ENCODE results near the gene ADGRG6. TPM values are rescaled to one million over a fixed set of nuclear protein-coding genes. Genes with fewer than 3 reads are reported as not detected.

ADGRG6 gene
- total RNA-seq, 3 donors from 2014 or later: 8.2 to 29.6 (median 28.5) TPM

GRCh38 chr6:142335415-142335814 is 33.6 kb downstream of the ADGRG6 start:
- DNase-seq (ENCODE audit: low spot score in 2 of 2): no peak
- no peaks in the 10 kb centered on the region for H3K9me3 ChIP-seq
- H3K27me3 ChIP-seq: no peaks in the 10 kb centered on the region
- no peak overlapping the region for H3K27ac ChIP-seq
- H3K4me1 ChIP-seq: no peaks in the 10 kb centered on the region
- intact Hi-C loops (cut with DNase I; ENCODE audit: low total_unique reads): no loop called here
- no peak for TF ChIP-seq POLR2AphosphoS5 (IDR thresholded peaks at IDR 0.05)
- no peak for TF ChIP-seq POLR2A (IDR thresholded peaks at IDR 0.05)
- no peak for TF ChIP-seq CTCF (IDR thresholded peaks at IDR 0.05)
- no peaks in the 10 kb centered on the region for H3K36me3 ChIP-seq
- no peak overlapping the region for H3K4me3 ChIP-seq

GRCh38 chr6:142336183-142336582 is 34.4 kb downstream of the ADGRG6 start:
- no peaks in the 10 kb centered on the region for H3K9me3 ChIP-seq
- H3K4me1 ChIP-seq: no peaks in the 10 kb centered on the region
- DNase-seq (ENCODE audit: low spot score in 2 of 2): no peak
- H3K27me3 ChIP-seq: no peaks in the 10 kb centered on the region
- intact Hi-C loops (cut with DNase I; ENCODE audit: low total_unique reads): no loop called here
- TF ChIP-seq CTCF (IDR thresholded peaks at IDR 0.05) (no peak), POLR2AphosphoS5 (IDR thresholded peaks at IDR 0.05) (no peak), POLR2A (IDR thresholded peaks at IDR 0.05) (no peak)
- no peak overlapping the region for H3K27ac ChIP-seq
- H3K4me3 ChIP-seq: no peak overlapping the region
- no peaks in the 10 kb centered on the region for H3K36me3 ChIP-seq

GRCh38 chr6:142336787-142337186 is 35.0 kb downstream of the ADGRG6 start:
- intact Hi-C loops (cut with DNase I; ENCODE audit: low total_unique reads): no loop called here
- no peak overlapping the region for H3K27ac ChIP-seq
- H3K4me3 ChIP-seq: no peak overlapping the region
- TF ChIP-seq POLR2A (IDR thresholded peaks at IDR 0.05) (no peak), CTCF (IDR thresholded peaks at IDR 0.05) (no peak), POLR2AphosphoS5 (IDR thresholded peaks at IDR 0.05) (no peak)
- DNase-seq (ENCODE audit: low spot score in 2 of 2): no peak
- no peaks in the 10 kb centered on the region for H3K4me1 ChIP-seq
- no peaks in the 10 kb centered on the region for H3K9me3 ChIP-seq
- no peaks in the 10 kb centered on the region for H3K27me3 ChIP-seq
- H3K36me3 ChIP-seq: no peaks in the 10 kb centered on the region

GRCh38 chr6:142339113-142339512 is 37.3 kb downstream of the ADGRG6 start:
- H3K4me3 ChIP-seq: no peak overlapping the region
- H3K4me1 ChIP-seq: no peaks in the 10 kb centered on the region
- no peaks in the 10 kb centered on the region for H3K36me3 ChIP-seq
- H3K9me3 ChIP-seq: no peaks in the 10 kb centered on the region
- TF ChIP-seq POLR2A (IDR thresholded peaks at IDR 0.05): no peak
- intact Hi-C loops (cut with DNase I; ENCODE audit: low total_unique reads): no loop called here
- H3K27me3 ChIP-seq: no peaks in the 10 kb centered on the region
- no peak for DNase-seq (ENCODE audit: low spot score in 2 of 2)
- no peak overlapping the region for H3K27ac ChIP-seq

GRCh38 chr6:142339968-142340658 is 38.3 kb downstream of the ADGRG6 start:
- H3K4me1 ChIP-seq: no peaks in the 10 kb centered on the region
- intact Hi-C loops (cut with DNase I; ENCODE audit: low total_unique reads): no loop called here

More at GRCh38 chr6:142339968-142340658, 38.3 kb downstream of the ADGRG6 start:
- Histone ChIP-seq H3K27me3 (no peaks in the 10 kb centered on the region), H3K27ac (no peak overlapping the region), H3K36me3 (no peaks in the 10 kb centered on the region), H3K9me3 (no peaks in the 10 kb centered on the region), H3K4me3 (no peak overlapping the region)
- TF ChIP-seq POLR2A (IDR thresholded peaks at IDR 0.05): no peak
- no peak for TF ChIP-seq CTCF (IDR thresholded peaks at IDR 0.05)
- TF ChIP-seq POLR2AphosphoS5 (IDR thresholded peaks at IDR 0.05): no peak
- no peak for DNase-seq (ENCODE audit: low spot score in 2 of 2)

All from breast epithelium (tissue), 4 donors.